ENCODE results near the gene GNRH2. TPM values are rescaled to one million over a fixed set of nuclear protein-coding genes. Genes with fewer than 3 reads are reported as not detected.

The GNRH2 gene
- total and polyA plus RNA-seq, 2 of the 8 experiments (the other 6 are each of a cell fraction or from before 2014, with no cell fraction given): 0.09 to 0.82 TPM

DNA sequence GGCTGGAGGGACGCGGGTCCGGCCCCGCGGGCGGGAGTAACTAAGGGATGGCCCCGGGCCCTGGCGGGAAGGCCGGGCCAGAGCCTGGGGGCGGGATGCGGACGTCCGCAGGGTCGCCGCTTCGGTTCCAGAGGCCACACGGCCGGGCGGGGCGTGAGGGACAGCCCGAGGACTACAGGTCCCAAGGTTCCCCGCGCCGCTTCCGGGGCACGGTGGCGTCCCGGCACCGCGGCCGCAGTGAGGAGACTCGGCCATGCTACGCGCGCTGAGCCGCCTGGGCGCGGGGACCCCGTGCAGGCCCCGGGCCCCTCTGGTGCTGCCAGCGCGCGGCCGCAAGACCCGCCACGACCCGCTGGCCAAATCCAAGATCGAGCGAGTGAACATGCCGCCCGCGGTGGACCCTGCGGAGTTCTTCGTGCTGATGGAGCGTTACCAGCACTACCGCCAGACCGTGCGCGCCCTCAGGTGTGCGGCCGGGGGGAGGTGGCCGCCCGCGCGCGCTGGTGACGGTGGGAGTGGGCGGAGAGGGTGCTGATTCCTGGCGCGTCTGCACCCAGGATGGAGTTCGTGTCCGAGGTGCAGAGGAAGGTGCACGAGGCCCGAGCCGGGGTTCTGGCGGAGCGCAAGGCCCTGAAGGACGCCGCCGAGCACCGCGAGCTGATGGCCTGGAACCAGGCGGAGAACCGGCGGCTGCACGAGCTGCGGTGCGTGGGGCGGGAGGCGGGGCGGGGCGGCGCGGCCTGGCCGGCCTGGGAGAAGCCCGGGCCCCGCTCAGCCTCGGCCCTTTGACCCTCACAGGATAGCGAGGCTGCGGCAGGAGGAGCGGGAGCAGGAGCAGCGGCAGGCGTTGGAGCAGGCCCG, 2.6 kb downstream of the GNRH2 start, which contains the start of gene MRPS26 (continued):
- TF ChIP-seq RBBP5 (IDR thresholded peaks at IDR 0.05; ENCODE audit: borderline replicate concordance, low read depth, low read length): peak; percentile 78
- TF ChIP-seq SIN3A (conservative IDR thresholded peaks at IDR 0.05 in 1 of 2, IDR thresholded peaks at IDR 0.05 in 1 of 2; ENCODE audit: low read depth in 1 of 2, low read length in 2 of 2): peak in 1 of 2 experiments; percentile 85; a peak in 2 of 4 replicates
- no peak for TF ChIP-seq CEBPB (IDR thresholded peaks at IDR 0.05; ENCODE audit: low read depth, low read length)
- TF ChIP-seq, protein P1, sequence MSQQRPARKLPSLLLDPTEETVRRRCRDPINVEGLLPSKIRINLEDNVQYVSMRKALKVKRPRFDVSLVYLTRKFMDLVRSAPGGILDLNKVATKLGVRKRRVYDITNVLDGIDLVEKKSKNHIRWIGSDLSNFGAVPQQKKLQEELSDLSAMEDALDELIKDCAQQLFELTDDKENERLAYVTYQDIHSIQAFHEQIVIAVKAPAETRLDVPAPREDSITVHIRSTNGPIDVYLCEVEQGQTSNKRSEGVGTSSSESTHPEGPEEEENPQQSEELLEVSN (IDR thresholded peaks at IDR 0.05): peak; percentile 35; the same call in 1 of the 2 replicates
- no peak for TF ChIP-seq FOSL1 (IDR thresholded peaks at IDR 0.05; ENCODE audit: insufficient read depth, low read depth, low read length)
- no peak for TF ChIP-seq SP4 (IDR thresholded peaks at IDR 0.05; ENCODE audit: low read length)
- TF ChIP-seq SAP30 (IDR thresholded peaks at IDR 0.05; ENCODE audit: insufficient read depth, insufficient replicate concordance, low read length): no peak
- no peak for TF ChIP-seq CBX8 (IDR thresholded peaks at IDR 0.05; ENCODE audit: borderline replicate concordance, low read depth, low read length)
- TF ChIP-seq KDM4A (IDR thresholded peaks at IDR 0.05; ENCODE audit: low read depth, low read length, severe bottlenecking): peak; percentile 63
- no peak for TF ChIP-seq JUN (IDR thresholded peaks at IDR 0.05; ENCODE audit: low read depth, low read length)
- no peak for TF ChIP-seq NRF1 (IDR thresholded peaks at IDR 0.05; ENCODE audit: low read depth, low read length)
- no peak for TF ChIP-seq SRF (IDR thresholded peaks at IDR 0.05; ENCODE audit: low read depth, low read length)
- no peak for TF ChIP-seq BCL11A (IDR thresholded peaks at IDR 0.05; ENCODE audit: low read depth in 2 of 2, low read length in 2 of 2)
- TF ChIP-seq HDAC6 (IDR thresholded peaks at IDR 0.05; ENCODE audit: low read depth, low read length): no peak
- peak; percentile 68; the same call in 1 of the 2 replicates for TF ChIP-seq GABPA (IDR thresholded peaks at IDR 0.05; ENCODE audit: borderline replicate concordance, insufficient read depth, low read length)
- no peak for TF ChIP-seq SP1 (IDR thresholded peaks at IDR 0.05; ENCODE audit: low read depth, low read length)
- no peak for TF ChIP-seq EP300 (IDR thresholded peaks at IDR 0.05; ENCODE audit: borderline replicate concordance in 1 of 2, low read depth in 2 of 2, low read length in 2 of 2)
- no peak; the same call in 1 of the 2 replicates for TF ChIP-seq POLR2AphosphoS5 (IDR thresholded peaks at IDR 0.05; ENCODE audit: low read depth, low read length)
- TF ChIP-seq RAD21 (IDR thresholded peaks at IDR 0.05 in 1 of 2, conservative IDR thresholded peaks at IDR 0.05 in 1 of 2; ENCODE audit: low read depth in 2 of 2, low read length in 2 of 2): no peak
- no peak for TF ChIP-seq BRCA1 (IDR thresholded peaks at IDR 0.05; ENCODE audit: low read depth, low read length)
- TF ChIP-seq CHD2 (IDR thresholded peaks at IDR 0.05; ENCODE audit: low read length): no peak

All from H1 (cell line).